ENCODE results near the gene SMIM10L2A.
"Not testable (repeated sequence)": the region's sequence is repeated elsewhere in the genome, so short reads cannot be mapped to it uniquely, and the experiment has no call there.

Gene SMIM10L2A

DNA sequence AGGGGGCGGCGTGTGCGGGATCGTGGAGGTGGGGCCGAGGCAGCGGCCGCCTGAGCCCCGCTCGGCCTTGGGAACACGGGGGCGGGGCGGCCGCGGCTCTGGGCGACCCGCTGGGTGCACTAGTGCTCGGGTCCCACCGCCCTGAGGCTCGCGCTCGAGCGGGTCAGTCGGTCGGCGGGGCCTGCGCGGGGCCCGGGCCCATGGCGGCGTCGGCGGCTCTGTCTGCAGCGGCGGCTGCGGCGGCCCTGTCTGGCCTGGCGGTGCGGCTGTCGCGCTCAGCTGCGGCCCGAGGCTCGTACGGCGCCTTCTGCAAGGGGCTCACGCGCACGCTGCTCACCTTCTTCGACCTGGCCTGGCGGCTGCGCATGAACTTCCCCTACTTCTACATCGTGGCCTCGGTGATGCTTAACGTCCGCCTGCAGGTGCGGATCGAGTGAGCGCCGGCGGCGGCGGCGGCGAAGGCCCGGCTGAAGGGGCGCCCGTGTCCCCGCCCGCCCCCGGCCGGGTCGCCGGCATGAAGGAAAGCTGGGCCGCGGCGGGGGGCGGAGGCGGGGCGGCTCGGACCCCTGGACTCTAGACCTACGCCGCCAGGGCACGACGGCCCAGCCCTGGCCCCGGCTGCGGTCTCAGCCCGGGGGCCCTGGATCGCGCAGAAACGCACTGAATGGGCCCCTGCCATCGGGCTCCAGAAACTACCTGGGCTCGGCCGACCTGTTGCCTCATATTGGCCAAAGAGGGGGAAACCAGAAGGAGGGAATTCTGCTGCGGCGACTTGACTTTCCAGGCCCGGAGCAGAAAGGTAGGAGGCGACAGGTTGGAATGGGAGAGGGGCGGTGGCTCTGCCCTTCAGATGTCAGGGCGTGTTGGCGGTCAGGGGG, at the start of gene SMIM10L2A:
Gene SMIM10L2A, plus strand, starts transcription at position 13 of the 878 bp plus-strand sequence. Its CDS starts 188 bp downstream, at position 201.
- no peak for DNase-seq

DNA sequence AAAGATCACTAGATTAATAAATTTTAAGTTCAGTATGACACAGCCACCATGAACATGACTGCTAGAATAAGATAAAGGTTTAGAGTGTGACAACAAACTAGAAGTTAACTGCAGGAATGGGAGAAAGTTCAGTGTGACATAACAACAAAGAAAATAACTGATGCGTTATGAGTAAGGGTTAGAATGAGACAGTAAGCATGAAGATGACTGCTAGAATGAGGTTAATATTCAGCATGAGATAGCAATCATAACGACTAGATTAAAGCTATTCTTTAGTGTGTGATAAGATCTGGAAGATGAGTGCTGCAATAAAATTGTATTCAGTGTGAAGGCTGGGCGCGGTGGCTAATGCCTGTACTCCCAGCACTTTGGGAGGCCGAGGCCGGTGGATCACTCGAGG, 48.4 kb upstream of the SMIM10L2A start:
- DNase-seq: no peak

DNA sequence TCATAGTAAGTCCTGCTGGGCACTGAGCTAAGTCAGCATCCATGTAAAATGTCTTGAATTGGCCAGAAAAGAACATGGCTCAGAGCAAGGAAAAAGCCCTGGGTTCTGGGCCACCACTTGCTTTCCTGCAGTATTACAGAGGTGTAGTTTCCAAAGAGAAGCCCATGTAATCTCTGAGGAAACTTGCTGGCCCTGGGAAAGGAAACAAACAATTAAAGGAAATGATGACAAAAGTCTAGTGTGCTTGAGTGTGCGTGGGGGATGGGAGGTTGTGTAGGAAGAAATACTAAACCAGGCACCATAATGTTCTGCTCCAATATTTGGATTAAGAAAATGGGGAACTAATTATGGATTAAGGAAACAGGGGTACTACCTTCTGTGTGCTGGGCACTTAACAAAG, 39.5 kb upstream of the SMIM10L2A start:
- no peak for DNase-seq

GRCh38 chrX:135383249-135383648, 38.5 kb upstream of the SMIM10L2A start:
- DNase-seq: no peak

GRCh38 chrX:135384161-135384836, 37.4 kb upstream of the SMIM10L2A start:
- DNase-seq: no peak

DNA sequence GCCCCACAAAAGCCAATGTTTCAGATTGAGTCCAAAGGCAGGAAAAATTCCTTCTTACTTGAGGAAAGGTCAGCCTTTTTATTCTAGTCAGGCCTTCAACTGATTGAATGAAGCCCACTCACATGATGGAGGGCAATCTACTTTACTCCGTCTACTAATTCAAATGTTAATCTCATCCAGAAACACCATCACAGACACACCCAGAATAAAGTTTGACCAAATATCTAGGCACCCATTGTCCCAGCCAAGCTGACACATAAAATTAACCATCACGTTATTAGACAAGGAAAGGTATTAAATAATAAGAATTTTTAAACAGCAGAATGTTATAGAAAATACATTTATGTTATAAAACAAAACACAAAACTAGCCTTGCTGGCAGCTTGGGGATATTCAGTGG, 32.9 kb upstream of the SMIM10L2A start:
- no peak for DNase-seq

GRCh38 chrX:135389243-135389642, 32.5 kb upstream of the SMIM10L2A start:
- DNase-seq: no peak

DNA sequence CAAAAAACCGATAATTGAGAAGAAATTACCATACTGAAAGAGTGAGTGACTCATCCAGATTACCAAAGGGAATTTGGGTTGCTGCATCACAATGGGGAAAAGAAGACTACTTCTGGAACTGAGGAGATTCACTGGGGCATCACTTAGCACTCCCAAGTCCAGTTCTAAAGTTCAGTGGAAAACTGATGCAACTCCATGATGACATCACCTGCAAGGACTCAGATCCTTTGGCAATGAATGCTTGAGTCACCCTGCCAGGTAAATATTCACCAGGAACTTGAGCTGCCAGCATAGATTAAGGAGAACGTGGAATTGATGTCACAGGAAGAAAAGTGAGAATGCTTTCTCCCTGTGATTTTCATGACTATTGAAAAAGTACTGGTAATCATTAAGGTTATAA, 32.0 kb upstream of the SMIM10L2A start:
- DNase-seq: no peak

GRCh38 chrX:135391734-135392133, 30.0 kb upstream of the SMIM10L2A start:
- DNase-seq: no peak

DNA sequence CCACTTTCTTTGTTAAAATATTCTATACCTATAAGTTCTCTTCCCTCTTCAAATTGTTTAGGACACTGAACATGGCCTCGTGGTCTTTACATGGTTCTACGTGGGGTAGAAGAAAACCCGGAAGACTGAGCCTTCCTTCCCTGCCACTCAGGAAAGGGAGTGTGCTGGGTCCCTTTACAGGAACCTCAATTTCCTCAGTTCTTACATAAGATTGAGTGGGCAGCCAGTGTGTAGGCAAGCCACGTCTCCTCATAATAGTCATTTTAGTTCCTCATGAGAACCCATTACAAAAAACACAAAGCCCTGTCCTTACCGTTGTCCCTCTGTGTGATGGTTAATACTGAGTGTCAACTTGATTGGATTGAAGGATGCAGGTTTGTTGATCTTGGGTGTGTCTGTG, 28.7 kb upstream of the SMIM10L2A start:
- DNase-seq: no peak

DNA sequence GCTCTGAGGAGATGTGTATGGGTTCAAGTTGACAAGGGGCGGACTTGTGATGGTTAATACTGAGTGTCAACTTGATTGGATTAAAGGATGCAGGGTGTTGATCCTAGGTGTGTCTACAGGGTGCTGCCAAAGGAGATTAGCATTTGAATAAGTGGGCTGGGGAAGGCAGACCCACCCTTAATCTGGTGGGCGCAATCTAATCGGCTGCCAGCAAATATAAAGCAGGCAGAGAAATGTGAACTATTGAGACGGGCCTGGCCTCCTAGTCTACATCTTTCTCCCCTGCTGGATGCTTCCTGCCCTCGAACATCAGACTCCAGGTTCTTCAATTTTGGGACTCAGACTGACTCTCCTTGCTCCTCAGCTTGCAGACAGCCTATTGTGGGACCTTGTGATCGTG, 26.7 kb upstream of the SMIM10L2A start:
- no peak for DNase-seq

- DNase-seq: no peak
Measured at GRCh38 chrX:135396109-135396508, 25.6 kb upstream of the SMIM10L2A start.

GRCh38 chrX:135396566-135396965, 25.2 kb upstream of the SMIM10L2A start:
- DNase-seq: no peak

DNA sequence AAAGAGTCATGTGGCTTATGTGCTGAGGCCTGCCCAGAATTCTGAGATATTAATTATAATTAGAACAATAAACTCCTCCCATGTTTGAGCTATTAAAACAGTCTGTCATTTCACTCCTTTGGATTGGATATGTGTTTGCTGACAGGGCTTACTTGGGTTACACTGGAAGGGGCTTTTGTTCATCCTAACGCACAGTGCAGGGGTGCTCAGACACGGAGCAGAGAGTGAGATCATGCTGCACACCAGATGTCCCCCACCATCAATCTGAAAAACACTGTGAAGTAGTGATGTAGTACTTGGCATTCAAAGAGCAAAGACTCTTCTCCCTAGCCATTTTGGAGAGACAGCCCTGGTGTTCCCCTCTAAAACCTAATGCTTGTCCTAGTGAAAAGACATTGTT, 24.1 kb upstream of the SMIM10L2A start:
- DNase-seq: no peak

- no peak for DNase-seq
Measured at GRCh38 chrX:135403374-135403773, 18.4 kb upstream of the SMIM10L2A start.

DNA sequence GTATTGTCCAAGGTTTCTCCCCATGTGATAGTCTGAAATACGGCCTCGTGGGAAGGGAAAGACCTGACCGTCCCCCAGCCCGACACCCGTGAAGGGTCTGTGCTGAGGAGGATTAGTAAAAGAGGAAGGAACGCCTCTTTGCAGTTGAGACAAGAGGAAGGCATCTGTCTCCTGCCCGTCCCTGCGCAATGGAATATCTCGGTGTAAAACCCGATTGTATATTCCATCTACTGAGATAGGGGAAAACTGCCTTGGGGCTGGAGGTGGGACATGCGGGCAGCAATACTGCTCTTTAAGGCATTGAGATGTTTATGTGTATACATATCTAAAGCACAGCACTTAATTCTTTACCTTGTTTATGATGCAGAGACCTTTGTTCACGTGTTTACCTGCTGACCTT, 15.3 kb upstream of the SMIM10L2A start:
- DNase-seq: not testable (repeated sequence)

DNA sequence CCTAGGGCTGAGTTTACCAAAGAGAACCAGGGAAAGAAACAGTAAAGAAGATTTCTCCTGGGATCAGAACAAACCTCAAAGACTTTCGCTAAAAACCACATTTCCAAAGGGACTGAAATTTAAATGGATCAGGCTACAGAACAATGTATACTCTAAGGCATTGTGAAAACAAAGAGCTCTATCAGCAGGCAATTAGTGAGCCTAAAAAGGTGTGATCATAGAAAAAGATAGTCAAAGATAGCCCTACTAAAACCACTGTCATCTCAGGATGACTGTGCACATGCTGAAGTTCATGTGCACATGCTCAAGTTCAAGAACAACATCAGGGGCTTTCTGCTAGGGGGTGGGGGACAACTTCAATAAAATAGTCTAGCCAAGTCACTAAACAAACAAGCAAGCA, 12.9 kb upstream of the SMIM10L2A start:
- DNase-seq: no peak

GRCh38 chrX:135410861-135411627, 10.7 kb upstream of the SMIM10L2A start:
- DNase-seq: no peak

DNA sequence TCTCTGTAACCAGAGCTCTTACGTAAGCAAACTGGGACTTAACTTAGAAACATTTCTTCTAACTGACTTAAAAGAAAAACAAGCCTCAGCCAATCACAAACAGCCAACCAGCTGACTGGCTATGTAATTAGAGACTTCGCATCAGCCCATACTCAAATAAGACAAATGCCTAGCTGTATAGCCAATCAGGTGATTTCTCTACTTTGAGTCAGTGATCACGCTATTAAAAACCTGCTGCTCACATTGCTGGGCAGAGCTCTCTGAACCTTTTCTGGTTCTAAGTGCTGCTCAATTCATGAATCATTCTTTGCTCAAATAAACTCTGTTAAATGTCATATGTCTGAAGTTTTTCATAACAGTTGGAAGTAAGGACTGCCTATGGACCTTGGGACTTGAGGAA, 9.9 kb upstream of the SMIM10L2A start:
- no peak for DNase-seq

DNA sequence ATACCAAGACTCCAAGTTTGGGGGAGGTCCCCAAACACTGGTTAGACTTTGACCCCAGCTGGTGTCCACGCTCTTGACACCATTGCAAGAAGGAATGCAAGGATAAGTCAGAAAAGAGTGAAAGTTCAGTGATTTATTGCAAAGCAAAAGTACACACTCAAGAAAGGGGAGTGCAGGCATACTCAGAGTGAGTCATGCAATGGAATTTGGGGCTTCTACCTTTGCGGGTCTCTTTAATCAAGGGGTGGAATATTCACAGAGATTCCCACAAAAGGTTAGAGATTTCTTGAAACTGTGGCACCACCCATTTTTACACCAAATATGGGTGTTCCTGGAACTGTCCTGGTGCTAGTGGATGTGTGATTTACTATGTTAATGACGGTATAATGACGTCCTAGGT, 5.2 kb upstream of the SMIM10L2A start:
- no peak for DNase-seq

DNA sequence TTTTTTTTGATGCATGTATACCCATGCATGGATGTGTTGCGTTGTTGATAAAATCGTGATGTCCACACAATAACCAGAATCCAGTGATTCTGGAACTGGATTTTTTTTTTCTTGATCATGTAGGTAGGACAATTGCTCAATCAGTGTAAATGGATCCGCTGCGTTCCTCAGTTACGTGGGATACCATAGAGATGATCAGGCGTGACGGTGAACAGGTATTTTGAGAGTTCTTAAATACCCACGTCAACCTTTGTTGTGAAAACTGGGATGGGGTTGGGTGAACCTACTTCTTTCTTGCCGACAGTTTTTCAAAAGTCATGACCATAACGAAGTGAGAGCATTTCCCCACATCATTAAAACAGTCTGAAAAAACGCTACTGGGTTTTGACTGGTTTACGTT, 913 bp upstream of the SMIM10L2A start:
- DNase-seq: no peak

DNA sequence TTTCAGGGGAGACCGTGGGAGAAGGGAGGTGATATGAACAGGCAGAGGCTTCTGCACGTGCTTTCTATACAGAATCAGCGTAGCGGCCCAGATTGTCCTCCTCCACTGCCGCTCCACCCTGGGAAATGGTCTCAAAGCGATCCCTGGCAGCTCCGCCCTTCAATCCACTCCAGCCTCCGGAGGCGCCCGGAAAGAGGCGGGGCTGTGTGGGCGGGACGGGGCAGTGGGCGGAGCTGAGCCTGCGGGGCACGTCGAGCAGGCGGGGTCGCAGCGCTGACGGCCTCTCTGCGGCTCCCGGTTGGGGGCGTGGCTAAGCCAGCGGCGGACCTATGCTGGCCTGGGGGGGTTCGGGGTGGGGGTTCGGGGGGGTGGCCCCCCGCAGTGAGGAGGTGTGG, 210 bp upstream of the SMIM10L2A start:
- DNase-seq: no peak

DNA sequence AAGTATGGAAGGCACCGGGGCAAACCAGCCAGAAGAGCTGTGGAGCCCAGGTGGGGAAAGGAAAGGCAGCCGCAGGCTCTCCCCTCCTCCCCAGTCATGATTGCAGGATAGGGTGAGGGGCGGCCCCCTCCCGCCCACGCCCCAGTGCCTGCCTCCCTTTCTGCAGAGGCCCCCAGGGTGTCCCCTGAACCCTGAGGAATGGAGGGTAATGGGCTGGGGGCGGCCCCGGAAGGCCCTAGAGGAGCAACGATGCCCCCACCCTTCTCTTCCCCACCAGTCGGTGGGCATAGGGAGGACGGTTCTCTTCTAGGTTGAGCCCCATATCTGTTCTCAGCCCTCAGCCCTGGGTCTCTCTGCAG, 1.0 kb downstream of the SMIM10L2A start:
- DNase-seq: not testable (repeated sequence)
